ENCODE data around the gene NEK8.
A peak's percentile ranks its signal among the peaks of the same experiment; 100 is the strongest.

- TF ChIP-seq TAF1 (IDR thresholded peaks at IDR 0.05; ENCODE audit: borderline replicate concordance, insufficient read depth, low read length) (peak; percentile 12; the same call in 1 of the 2 replicates), REST (IDR thresholded peaks at IDR 0.05; ENCODE audit: insufficient read depth in 1 of 2, low read depth in 2 of 2, low read length in 2 of 2) (peak in 1 of 2 experiments; percentile 1; a peak in 1 of 4 replicates)
Measured at GRCh38 chr17:28725166-28725659, 3.4 kb upstream of the NEK8 start.

Data from PFSK-1 (cell line).